HuH-7 (cell line): ENCODE measurements around the gene UGT3A2.

ENCODE experiments used
- DNase-seq: peaks from one replicate; pipeline ENCODE4 v3.0.0; 2011; ENCODE audit warnings: low spot score

The UGT3A2 gene

DNA sequence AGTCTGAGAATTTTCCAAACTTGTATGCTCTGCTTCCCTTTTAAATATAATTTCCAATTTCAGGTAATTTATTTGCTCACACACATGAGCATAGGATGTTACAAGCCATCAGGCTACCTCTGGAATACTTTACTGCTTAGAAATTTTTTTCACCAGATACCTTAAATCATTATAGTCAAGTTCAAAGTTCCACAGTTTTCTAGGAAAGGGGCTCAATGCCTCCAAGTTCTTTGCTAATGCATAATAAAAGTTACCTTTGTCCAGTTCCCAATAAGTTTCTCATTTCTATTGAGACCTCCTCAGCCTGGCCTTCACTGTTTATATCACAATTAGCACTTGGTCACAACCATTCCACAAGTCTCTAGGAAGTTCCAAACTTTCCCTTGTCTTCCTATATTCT lies 59.3 kb downstream of the UGT3A2 start:
- DNase-seq = no peak

DNA sequence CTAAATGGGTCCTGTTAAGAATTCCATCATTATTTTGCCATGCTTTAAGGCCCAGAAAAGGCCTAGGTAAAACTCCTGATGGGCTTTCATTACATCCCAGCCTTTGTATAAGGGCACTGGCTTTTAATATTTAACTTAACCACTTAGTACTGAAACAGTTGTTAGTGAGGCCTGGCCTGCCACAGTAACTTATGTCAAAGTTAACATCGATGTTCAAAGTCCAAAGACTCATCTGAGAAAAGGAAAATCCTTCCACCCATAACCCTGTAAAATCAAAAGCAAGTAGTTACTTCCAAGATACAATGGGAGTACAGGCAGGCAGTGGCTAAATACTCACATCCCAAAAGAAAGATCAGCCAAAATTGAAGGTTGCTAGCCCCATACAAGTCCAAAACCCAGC lies 60.5 kb downstream of the UGT3A2 start:
- no peak for DNase-seq

DNA sequence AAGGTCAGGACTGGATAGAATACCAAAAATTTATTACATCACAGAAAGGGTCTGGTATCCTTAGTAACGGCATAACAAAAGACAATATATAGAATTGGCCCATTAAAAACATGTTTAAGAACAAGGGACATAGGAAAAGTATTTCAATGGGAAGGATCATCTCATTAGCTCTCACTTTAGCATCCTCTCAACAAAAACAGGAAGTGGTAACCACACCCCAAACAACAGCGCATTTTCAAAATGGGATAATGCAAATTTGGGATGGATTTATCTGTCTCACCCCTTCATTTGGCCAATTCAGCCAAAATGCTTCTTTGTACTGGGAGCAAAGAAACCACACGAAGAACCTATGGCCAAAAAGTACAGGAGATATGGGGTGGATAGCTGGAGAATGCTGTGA lies 65.7 kb downstream of the UGT3A2 start:
- no peak for DNase-seq

- DNase-seq = no peak
Observed at GRCh38 chr5:35999547-35999946, 67.1 kb downstream of the UGT3A2 start.

DNA sequence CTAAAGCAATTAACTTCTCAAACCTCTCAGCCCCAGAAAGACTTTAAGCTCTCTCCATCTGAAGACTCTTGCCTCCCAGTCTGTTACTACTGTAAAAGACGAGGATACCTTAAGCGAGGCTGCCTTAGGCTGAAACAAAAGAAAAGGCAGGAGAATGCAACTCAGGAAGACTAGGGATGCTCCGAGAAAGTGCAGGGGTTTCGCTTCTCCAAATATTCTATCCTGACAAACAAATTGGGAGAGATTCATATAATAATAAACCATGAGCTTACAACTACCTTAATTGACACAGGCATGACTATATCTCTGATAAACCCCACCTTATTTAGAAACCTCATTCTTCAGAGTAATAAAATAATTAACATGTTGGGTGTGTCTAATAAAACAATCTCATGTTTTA lies 70.6 kb downstream of the UGT3A2 start:
- DNase-seq = no peak

- peak; percentile 6 for DNase-seq
Observed at GRCh38 chr5:35990941-35991611, 75.6 kb downstream of the UGT3A2 start, which contains the start of gene UGT3A1. Gene UGT3A1, minus strand, starts transcription at chr5:35991390. Its CDS starts 150 bp downstream, at chr5:35991240.

GRCh38 chr5:35990520-35990919 lies 76.2 kb downstream of the UGT3A2 start:
- DNase-seq = no peak

DNA sequence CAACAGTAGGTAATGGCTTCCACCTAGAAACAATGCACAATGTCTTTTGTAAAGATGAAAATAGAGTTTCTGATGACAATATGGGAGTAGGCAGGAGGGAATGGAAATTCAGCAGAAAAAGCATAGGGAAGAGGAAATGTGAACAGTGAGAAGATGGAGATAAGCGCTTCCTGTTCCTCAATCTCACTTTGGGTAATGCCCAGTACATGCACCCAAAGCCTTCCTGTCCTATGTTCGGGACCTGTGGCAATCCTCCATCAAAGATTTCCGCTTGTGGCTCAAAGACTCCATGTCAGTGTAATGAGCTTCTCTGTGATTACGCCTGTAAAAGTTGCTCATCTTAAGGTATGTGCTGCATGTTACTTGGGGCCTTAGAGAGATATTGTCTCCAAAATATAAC lies 78.2 kb downstream of the UGT3A2 start:
- DNase-seq = no peak

GRCh38 chr5:35987776-35988175 lies 78.9 kb downstream of the UGT3A2 start:
- no peak for DNase-seq
